Esophagus squamous epithelium (tissue), 5 donors: ENCODE data around the gene BRSK2. TPM values are rescaled to one million over a fixed set of nuclear protein-coding genes. Genes with fewer than 3 reads are reported as not detected.

ENCODE experiments used
- DNase-seq: peaks from one replicate; lab custom pipeline; 2025; lab: John Stamatoyannopoulos, UW
- H3K27ac ChIP-seq, 4 donors: fragments of 200-600 bp; sonication (generic); one replicate each; pipeline ENCODE4 v1.5.1; 2016 to 2019; ENCODE audit warnings: mild to moderate bottlenecking in 1 of 4
- H3K27me3 ChIP-seq, 4 donors: fragments of 200-600 bp; sonication (generic); 1 replicate in 3 of 4; 2 replicates in 1 of 4; pipeline versions ENCODE4 v1.5.1 to v1.6.0; 2017 to 2021; ENCODE audit warnings: antibody characterized with exemption in 1 of 4
- H3K36me3 ChIP-seq, 3 donors: fragments of 200-600 bp; sonication (generic); one replicate each; pipeline ENCODE4 v1.5.1; 2016 to 2019
- H3K4me1 ChIP-seq, 3 donors: fragments of 200-600 bp; sonication (generic); one replicate each; pipeline ENCODE4 v1.5.1; 2017 to 2019
- H3K4me3 ChIP-seq, 4 donors: fragments of 200-600 bp; sonication (generic); 1 replicate in 3 of 4; 2 replicates in 1 of 4; pipeline ENCODE4 v1.5.1; 2016 to 2019; ENCODE audit warnings: mild to moderate bottlenecking in 2 of 4, moderate library complexity in 1 of 4
- H3K9me3 ChIP-seq, 3 donors: fragments of 200-600 bp; sonication (generic); one replicate each; pipeline ENCODE4 v1.5.1; 2016 to 2019
- CTCF ChIP-seq, 6 experiments: fragments of 450-650 bp in 4 of 6; fragments of 200-600 bp in 2 of 6; sonication (generic) in 2 of 6; IDR thresholded peaks; one replicate each; pipeline ENCODE4 v1.5.1; 2016 to 2019; ENCODE audit warnings: antibody characterized with exemption in 6 of 6, mild to moderate bottlenecking in 4 of 6, moderate library complexity in 4 of 6
- POLR2A ChIP-seq, 4 donors: fragments of 450-650 bp; IDR thresholded peaks; one replicate each; pipeline ENCODE4 v1.6.1; 2017; ENCODE audit warnings: antibody characterized with exemption in 4 of 4, mild to moderate bottlenecking in 4 of 4, moderate library complexity in 3 of 4
- WGBS, 2 donors: methylation state at CpG; one replicate each; pipeline ENCODE4 v1.1.5; 2018; 5-methylcytosine and 5-hydroxymethylcytosine counted together
- intact Hi-C: fragments of 100-400 bp; cut with DNase I; formaldehyde crosslinking; loops from one replicate; pipeline ENCODE4 v1.15.0; 2022
- total RNA-seq, 4 donors: library from RNA; depleted of rRNA; stranded (reverse); fragments of >200 nt; gene quantifications; one replicate each; pipeline ENCODE4 v1.1.0, GENCODE V29; 2016
- donor health status: DM: yes; HTN: yes; CAD: no.

Gene BRSK2
- total RNA-seq, 4 donors from 2014 or later: 0.23 to 1.3 (median 0.35) TPM; not detected in 1

- intact Hi-C loops: no loop called here
- no peaks in the 10 kb centered on the region for H3K27me3 ChIP-seq
- H3K36me3 ChIP-seq: peaks cover 0 to 84% (median 8%) of the 10 kb centered on the region in 3 donors
- no peaks in the 10 kb centered on the region for H3K9me3 ChIP-seq
- TF ChIP-seq CTCF (IDR thresholded peaks at IDR 0.05) (no peak), POLR2A (IDR thresholded peaks at IDR 0.05) (no peak)
- peaks cover 0 to 64% (median 44%) of the 10 kb centered on the region in 3 donors for H3K4me1 ChIP-seq
- WGBS, 2 donors: 94 to 97% methylated on average over 6 to 7 of the region's 12 CpGs
- no peak overlapping the region for H3K4me3 ChIP-seq
- peak overlapping the region in 3 of 4 donors; percentile 78 to 89 (median 85) for H3K27ac ChIP-seq
- DNase-seq: no peak
These were observed 90.0 kb downstream of the BRSK2 start for GRCh38 chr11:1479678-1480118.

- no peak overlapping the region for H3K4me3 ChIP-seq
- no peak for DNase-seq
- no peak for TF ChIP-seq CTCF (IDR thresholded peaks at IDR 0.05)
- TF ChIP-seq POLR2A (IDR thresholded peaks at IDR 0.05): no peak
- no peaks in the 10 kb centered on the region for H3K9me3 ChIP-seq
- peak overlapping the region; percentile 64 to 89 (median 82) for H3K27ac ChIP-seq
- intact Hi-C loops: no loop called here
- 74 to 75% methylated on average over 7 to 10 of the region's 13 CpGs for WGBS, 2 donors
- no peaks in the 10 kb centered on the region for H3K27me3 ChIP-seq
- H3K36me3 ChIP-seq: peaks cover 0 to 79% (median 8%) of the 10 kb centered on the region in 3 donors
- H3K4me1 ChIP-seq: peaks cover 3 to 69% (median 47%) of the 10 kb centered on the region in 3 donors
These were observed 90.4 kb downstream of the BRSK2 start for GRCh38 chr11:1480191-1480554.

GRCh38 chr11:1480555-1481482 lies 91.1 kb downstream of the BRSK2 start:
- no peak for DNase-seq
- Histone ChIP-seq H3K27me3 (no peaks in the 10 kb centered on the region), H3K4me3 (peak overlapping the region in 1 of 4 donors; percentile 18), H3K36me3 (peaks cover 0 to 73% (median 8%) of the 10 kb centered on the region in 3 donors), H3K27ac (peak overlapping the region; percentile 64 to 89 (median 82)), H3K4me1 (peaks cover 10 to 76% (median 53%) of the 10 kb centered on the region in 3 donors), H3K9me3 (no peaks in the 10 kb centered on the region)
- intact Hi-C loops: no loop called here
- TF ChIP-seq CTCF (IDR thresholded peaks at IDR 0.05) (no peak), POLR2A (IDR thresholded peaks at IDR 0.05) (no peak)
- 81 to 92% methylated on average over 10 to 14 of the region's 36 CpGs for whole genome bisulfite sequencing, 2 donors

GRCh38 chr11:1481483-1481825 lies 91.7 kb downstream of the BRSK2 start:
- Histone ChIP-seq H3K4me3 (peak overlapping the region in 1 of 4 donors; percentile 18), H3K9me3 (no peaks in the 10 kb centered on the region), H3K27ac (peak overlapping the region; percentile 64 to 89 (median 82)), H3K27me3 (no peaks in the 10 kb centered on the region), H3K36me3 (peaks cover 0 to 66% (median 8%) of the 10 kb centered on the region in 3 donors), H3K4me1 (peaks cover 16 to 82% (median 60%) of the 10 kb centered on the region in 3 donors)
- TF ChIP-seq POLR2A (IDR thresholded peaks at IDR 0.05): no peak
- no peak for TF ChIP-seq CTCF (IDR thresholded peaks at IDR 0.05)
- WGBS, 2 donors: 100% methylated on average over 2 of the region's 2 CpGs; no CpG with 5 or more reads in 1 of the 2 donors
- intact Hi-C loops: no loop called here
- no peak for DNase-seq
